GM12878 (cell line): ENCODE measurements around the gene FAM120B. TPM values are rescaled to one million over a fixed set of nuclear protein-coding genes. Genes with fewer than 3 reads are reported as not detected.

Source experiments
- ATAC-seq: fragments of 200-7000 bp; cut with Tn5 transposase; 3 replicates; pipeline ENCODE4 v1.9.1; 2020; ENCODE audit warnings: mild to moderate bottlenecking, moderate library complexity
- BruUV-seq: library from RNA; stranded (reverse); fragments of 400-500 nt; replicated peaks from 2 replicates; lab custom pipeline; 2021; lab: Mats Ljungman, UMichigan
- CTCF ChIA-PET: fragments of 300-600 bp; sonication (Branson Sonifier 250); formaldehyde crosslinking; extraction: SDS; loops from one replicate; lab custom pipeline; 2021; ENCODE audit warnings: inconsistent platforms; lab: Yijun Ruan, JAX
- POLR2A ChIA-PET: fragments of 350-600 bp; formaldehyde crosslinking; extraction: SDS; loops from one replicate; lab custom pipeline; 2021; ENCODE audit warnings: inconsistent platforms; lab: Charles Lee
- RAD21 ChIA-PET: fragments of 300-600 bp; sonication (Branson Sonifier 250); formaldehyde crosslinking; loops from one replicate; lab custom pipeline; 2023; ENCODE audit warnings: antibody characterized with exemption; ENCODE audit not compliant: unreplicated experiment; lab: Charles Lee
- SMC1A ChIA-PET: fragments of 300-600 bp; sonication (Branson Sonifier 250); formaldehyde crosslinking; loops from one replicate; lab custom pipeline; 2023; ENCODE audit not compliant: unreplicated experiment, uncharacterized antibody; lab: Charles Lee
- DNase-seq: peaks from one replicate; pipeline ENCODE4 v3.0.0-alpha.2; 2011; ENCODE audit warnings: low read depth, low spot score
- FAIRE-seq: peaks from 3 replicates; lab custom pipeline; 2011; peaks lifted over from hg19 to GRCh38; lab: Jason Lieb, UNC
- H2AFZ ChIP-seq: 2 replicates; pipeline ENCODE4 v1.6.0; 2011; ENCODE audit warnings: low read depth, low read length, control low read depth; ENCODE audit not compliant: control insufficient read depth
- H3K27ac ChIP-seq: 2 replicates; pipeline ENCODE4 v1.5.1; 2011; ENCODE audit warnings: control low read depth; ENCODE audit not compliant: control insufficient read depth, insufficient read depth
- H3K27me3 ChIP-seq, 2 experiments: replicated peaks in 1 of 2; 2 replicates each; pipeline versions ENCODE4 v1.6.0 to v1.6.1; 2011; ENCODE audit warnings: low read length in 1 of 2; ENCODE audit not compliant: control insufficient read depth in 2 of 2, insufficient read depth in 2 of 2
- H3K36me3 ChIP-seq, 2 experiments: 2 replicates each; pipeline ENCODE4 v1.5.1; 2011; ENCODE audit warnings: low read length in 1 of 2; ENCODE audit not compliant: control insufficient read depth in 2 of 2, insufficient read depth in 2 of 2
- H3K4me1 ChIP-seq: 2 replicates; pipeline ENCODE4 v1.6.1; 2011; ENCODE audit warnings: mild to moderate bottlenecking, low read length, moderate library complexity, mixed read lengths; ENCODE audit not compliant: control insufficient read depth, insufficient read depth
- H3K4me2 ChIP-seq: 2 replicates; pipeline ENCODE4 v1.6.0; 2011; ENCODE audit warnings: control low read depth; ENCODE audit not compliant: control insufficient read depth, insufficient read depth
- H3K4me3 ChIP-seq: fragments of 200-600 bp; sonication (generic); 2 replicates; pipeline ENCODE4 v1.5.1; 2016
- H3K79me2 ChIP-seq: 2 replicates; pipeline ENCODE4 v1.6.0; 2011; ENCODE audit warnings: low read length; ENCODE audit not compliant: control insufficient read depth, insufficient read depth
- H3K9ac ChIP-seq: 2 replicates; pipeline ENCODE4 v1.8.0; 2011; ENCODE audit warnings: low read length, control low read depth, mixed read lengths; ENCODE audit not compliant: control insufficient read depth, insufficient read depth
- H3K9me3 ChIP-seq: replicated peaks from 3 replicates; pipeline ENCODE4 v1.5.1; 2011; ENCODE audit warnings: mild to moderate bottlenecking, low read length; ENCODE audit not compliant: control insufficient read depth, insufficient read depth
- H4K20me1 ChIP-seq: 2 replicates; pipeline ENCODE4 v1.6.0; 2011; ENCODE audit not compliant: control insufficient read depth, insufficient read depth
- BHLHE40 ChIP-seq, 2 experiments: fragments of 450-650 bp in 1 of 2; IDR thresholded peaks; 2 replicates each; pipeline ENCODE4 v1.6.1; 2011 to 2017; ENCODE audit warnings: low read depth in 2 of 2, borderline replicate concordance in 1 of 2, improper control_type of control experiment in 1 of 2, low read length in 1 of 2, mild to moderate bottlenecking in 1 of 2
- EED ChIP-seq: sonication (generic); IDR thresholded peaks from 2 replicates; pipeline ENCODE4 v1.6.1; 2016; ENCODE audit warnings: antibody characterized with exemption, low read depth
- EZH2 ChIP-seq: IDR thresholded peaks from 2 replicates; pipeline ENCODE4 v1.6.1; 2012; ENCODE audit warnings: low read depth, mild to moderate bottlenecking, control low read depth, inconsistent platforms, low read length, borderline replicate concordance; ENCODE audit not compliant: control insufficient read depth
- YBX1 ChIP-seq: fragments of 450-650 bp; IDR thresholded peaks from 2 replicates; pipeline ENCODE4 v1.6.1; 2016; ENCODE audit warnings: antibody characterized with exemption
- WGBS: methylation state at CpG from one replicate; pipeline ENCODE4 v1.1.6; 2016; ENCODE audit warnings: low lambda C conversion rate; ENCODE audit not compliant: insufficient replicate concordance, insufficient coverage; ENCODE audit errors: missing lambda C conversion rate; 5-methylcytosine and 5-hydroxymethylcytosine counted together
- in situ Hi-C: fragments of 300-500 bp; cut with MboI; formaldehyde crosslinking; loops from 9 replicates; pipeline ENCODE4 v1.14.3; 2018; ENCODE audit warnings: mixed read lengths
- intact Hi-C: fragments of 100-400 bp; cut with micrococcal nuclease; formaldehyde crosslinking; loops from one replicate; pipeline ENCODE4 v1.14.2; 2022; ENCODE audit not compliant: unreplicated experiment
- polyA plus RNA-seq, 11 experiments: library from polyadenylated mRNA; depleted of rRNA in 4 of 11; unstranded in 6 of 11; stranded (reverse) in 5 of 11; fragments of >200 nt; fragmentation: Nextera tagmentation in 4 of 11; fragmentation: Illumina TruSeq in 1 of 11; extraction: Ambion mirVana in 4 of 11; extraction: Trizol in 1 of 11; gene quantifications; 1 replicate in 1 of 11; 2 replicates in 10 of 11; pipeline versions ENCODE4 v1.2.1 to v1.2.3, GENCODE V29; 2011 to 2016; ENCODE audit warnings: inconsistent platforms in 2 of 11, missing spikeins in 2 of 11, low read depth in 1 of 11
- total RNA-seq, 4 experiments: library from RNA; depleted of rRNA in 3 of 4; stranded (reverse); fragments of >200 nt in 3 of 4; fragmentation: Illumina TruSeq in 1 of 4; extraction: Trizol in 1 of 4; gene quantifications; 2 replicates each; pipeline versions ENCODE4 v1.2.1 to v1.2.3, GENCODE V29; 2013 to 2021
- TF ChIP-seq, protein P1 (sequence below): fragments of 450-650 bp; IDR thresholded peaks from 2 replicates; pipeline ENCODE4 v1.6.1; 2017; ENCODE audit warnings: mild to moderate bottlenecking, low read depth, inconsistent platforms; ENCODE audit not compliant: poor library complexity, severe bottlenecking

FAM120B gene
- total and polyA plus RNA-seq, 10 of the 15 experiments (the other 5 are each of a cell fraction or from before 2014, with no cell fraction given) = 3.3 to 21.6 (median 15.3) TPM

- intact Hi-C loops = no loop called here
- TF ChIP-seq EED (no peak), YBX1 (no peak), EZH2 (no peak), BHLHE40 (IDR thresholded peaks at IDR 0.05; ENCODE audit: borderline replicate concordance in 1 of 2, low read depth in 2 of 2, low read length in 1 of 2) (no peak)
- TF ChIP-seq, protein P1, sequence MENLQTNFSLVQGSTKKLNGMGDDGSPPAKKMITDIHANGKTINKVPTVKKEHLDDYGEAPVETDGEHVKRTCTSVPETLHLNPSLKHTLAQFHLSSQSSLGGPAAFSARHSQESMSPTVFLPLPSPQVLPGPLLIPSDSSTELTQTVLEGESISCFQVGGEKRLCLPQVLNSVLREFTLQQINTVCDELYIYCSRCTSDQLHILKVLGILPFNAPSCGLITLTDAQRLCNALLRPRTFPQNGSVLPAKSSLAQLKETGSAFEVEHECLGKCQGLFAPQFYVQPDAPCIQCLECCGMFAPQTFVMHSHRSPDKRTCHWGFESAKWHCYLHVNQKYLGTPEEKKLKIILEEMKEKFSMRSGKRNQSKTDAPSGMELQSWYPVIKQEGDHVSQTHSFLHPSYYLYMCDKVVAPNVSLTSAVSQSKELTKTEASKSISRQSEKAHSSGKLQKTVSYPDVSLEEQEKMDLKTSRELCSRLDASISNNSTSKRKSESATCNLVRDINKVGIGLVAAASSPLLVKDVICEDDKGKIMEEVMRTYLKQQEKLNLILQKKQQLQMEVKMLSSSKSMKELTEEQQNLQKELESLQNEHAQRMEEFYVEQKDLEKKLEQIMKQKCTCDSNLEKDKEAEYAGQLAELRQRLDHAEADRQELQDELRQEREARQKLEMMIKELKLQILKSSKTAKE = no peak
- whole genome bisulfite sequencing = 47% methylated on average over 29 of the region's 29 CpGs
- DNase-seq (no peak), ATAC-seq (no peak), FAIRE-seq (no peak)
- in situ Hi-C loops = no loop called here
- H4K20me1 ChIP-seq = no peaks in the 10 kb centered on the region
- H2AFZ ChIP-seq = no peak overlapping the region
- no peak overlapping the region for H3K4me2 ChIP-seq
- H3K9me3 ChIP-seq = no peaks in the 10 kb centered on the region
- ChIA-PET RAD21 (no interaction called here), CTCF (no interaction called here), POLR2A (no interaction called here), SMC1A (no interaction called here)
- H3K4me3 ChIP-seq = no peak overlapping the region
- no peak overlapping the region for H3K27ac ChIP-seq
- no TSS peak for BruUV-seq
- no peak overlapping the region for H3K9ac ChIP-seq
- H3K36me3 ChIP-seq = no peaks in the 10 kb centered on the region
- H3K79me2 ChIP-seq = no peaks in the 10 kb centered on the region
- H3K4me1 ChIP-seq = no peaks in the 10 kb centered on the region
- H3K27me3 ChIP-seq = no peaks in the 10 kb centered on the region
Observed at GRCh38 chr6:170423030-170423429, 116.5 kb downstream of the FAM120B start.
